Erythroblast (primary cell): ENCODE results near the gene TDRD1.

Experiments
- DNase-seq, 2 experiments: peaks; one replicate each; lab custom pipeline; 2025; lab: John Stamatoyannopoulos, UW
- GATA1 ChIP-seq: IDR thresholded peaks from 2 replicates; pipeline ENCODE4 v1.6.1; 2011; ENCODE audit warnings: low read depth, mild to moderate bottlenecking, control low read depth, low read length, moderate library complexity
- POLR2A ChIP-seq: IDR thresholded peaks from 2 replicates; pipeline ENCODE4 v1.6.1; 2011; ENCODE audit warnings: mild to moderate bottlenecking, low read length

TDRD1 gene

DNA sequence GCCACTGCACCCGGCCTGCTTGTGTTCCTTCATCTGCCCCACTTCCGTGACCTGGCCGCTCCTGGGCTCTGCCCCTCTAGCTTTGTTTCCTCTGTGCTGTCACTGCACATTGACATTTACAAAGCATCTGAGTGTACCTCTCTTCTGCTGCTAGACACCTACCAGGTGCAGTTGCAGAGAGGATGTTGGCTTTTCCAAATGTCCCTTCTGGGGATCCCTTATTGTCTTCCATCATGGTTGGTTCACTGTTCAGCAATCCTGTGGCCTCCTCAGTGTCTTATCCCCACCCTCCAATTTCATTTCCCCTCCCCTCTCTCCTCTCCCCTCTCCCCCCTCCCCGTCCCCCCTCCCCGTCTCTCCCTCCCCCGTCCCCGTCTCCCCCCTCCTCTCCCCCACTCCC is 73.7 kb downstream of the TDRD1 start:
- no peak for DNase-seq
- TF ChIP-seq GATA1 (no peak), POLR2A (no peak)

DNA sequence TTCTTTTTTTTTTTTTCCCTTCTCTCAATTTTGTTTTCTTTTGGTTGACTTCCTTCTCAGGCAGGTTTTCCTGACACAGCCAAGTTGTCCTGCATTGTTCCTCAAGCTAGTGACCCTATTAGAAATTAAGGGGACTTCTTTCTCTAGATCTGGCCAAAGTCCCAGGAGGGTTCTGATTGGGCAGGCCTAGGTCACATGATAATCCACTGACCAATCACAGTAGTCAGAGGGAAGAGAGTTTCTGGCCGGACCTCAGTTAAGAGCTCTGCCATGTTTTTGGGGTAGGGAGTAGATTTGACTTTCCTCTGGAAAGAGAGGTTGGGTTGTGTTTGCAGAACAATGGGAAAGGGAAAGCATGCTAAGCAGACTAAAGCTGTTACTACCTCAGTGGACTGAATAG is 76.1 kb downstream of the TDRD1 start:
- TF ChIP-seq GATA1 (no peak), POLR2A (no peak)
- DNase-seq, result no peak

DNA sequence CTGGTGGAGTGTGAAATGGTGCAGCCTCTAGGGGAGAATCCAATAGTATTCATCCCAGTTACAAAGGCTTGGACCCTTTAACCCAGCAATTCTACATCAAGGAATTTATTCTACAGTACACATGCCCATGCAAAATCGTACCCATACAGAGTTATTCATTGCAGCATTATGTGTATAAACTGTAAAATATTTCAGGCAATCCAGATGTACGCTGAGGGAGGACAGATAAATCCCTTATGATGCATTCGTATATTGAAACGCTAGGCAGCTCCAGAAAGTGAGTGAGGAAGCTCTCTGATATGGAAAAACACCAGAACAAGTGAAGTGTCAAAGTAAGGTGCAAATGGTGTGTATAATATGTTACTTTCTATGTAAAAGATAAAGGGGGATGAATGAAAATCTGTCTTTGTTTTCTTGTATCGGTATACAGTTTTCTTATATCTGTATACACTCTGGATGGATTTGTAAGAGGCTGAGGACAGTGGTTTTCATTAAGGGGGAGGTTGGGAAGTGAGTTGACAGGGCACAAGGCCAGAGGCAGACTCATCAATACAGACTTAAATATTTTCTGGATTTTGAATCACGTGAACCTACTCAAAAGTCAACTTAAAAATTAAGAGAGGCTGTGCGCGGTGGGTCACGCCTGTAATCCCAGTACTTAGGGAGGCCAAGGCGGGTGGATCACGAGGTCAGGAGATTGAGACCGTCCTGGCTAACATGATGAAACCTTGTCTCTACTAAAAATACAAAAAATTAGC is 77.0 kb downstream of the TDRD1 start:
- TF ChIP-seq POLR2A (no peak), GATA1 (no peak)

DNA sequence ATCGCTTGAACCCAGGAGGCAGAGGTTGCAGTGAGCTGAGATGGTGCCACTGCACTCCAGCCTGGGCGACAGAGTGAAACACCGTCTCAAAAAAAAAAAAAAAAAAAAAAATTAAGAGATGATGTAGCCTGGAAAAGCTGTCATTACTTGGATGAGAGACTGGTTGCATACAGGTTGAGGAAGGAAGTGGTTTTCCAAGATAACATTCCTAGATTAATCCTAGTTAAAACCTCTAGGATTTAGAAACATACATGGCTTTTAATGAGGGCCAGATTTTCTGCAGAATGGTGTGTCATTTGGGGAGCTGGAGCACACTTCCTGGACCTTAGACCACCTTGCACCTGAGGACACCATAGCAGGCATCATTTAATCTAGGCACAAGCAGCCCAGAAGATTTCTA is 77.7 kb downstream of the TDRD1 start:
- no peak for TF ChIP-seq GATA1
- no peak for TF ChIP-seq POLR2A
- no peak for DNase-seq

More for the DNA sequence above, 77.0 kb downstream of the TDRD1 start:
- no peak for DNase-seq

DNA sequence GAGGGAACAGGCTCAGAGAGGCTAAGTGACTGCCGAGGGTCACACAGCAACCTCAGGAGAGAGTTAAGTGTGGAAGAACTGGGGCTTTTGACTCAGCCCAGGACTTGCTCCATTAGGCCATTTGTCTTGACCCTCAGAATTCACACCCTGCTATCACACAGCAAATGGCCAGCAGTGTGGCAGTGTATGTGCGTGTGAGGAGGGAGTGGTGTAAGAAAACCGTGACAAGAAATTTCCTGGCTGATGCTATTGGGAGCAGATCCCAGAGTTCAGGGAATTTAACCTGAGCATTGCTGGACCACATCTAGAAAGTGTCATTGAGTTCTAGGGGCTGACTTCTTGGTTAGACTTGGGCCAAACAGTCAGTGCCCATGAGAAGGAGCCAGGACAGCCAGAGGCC is 78.3 kb downstream of the TDRD1 start:
- TF ChIP-seq GATA1 (no peak), POLR2A (no peak)
- DNase-seq, result no peak

DNA sequence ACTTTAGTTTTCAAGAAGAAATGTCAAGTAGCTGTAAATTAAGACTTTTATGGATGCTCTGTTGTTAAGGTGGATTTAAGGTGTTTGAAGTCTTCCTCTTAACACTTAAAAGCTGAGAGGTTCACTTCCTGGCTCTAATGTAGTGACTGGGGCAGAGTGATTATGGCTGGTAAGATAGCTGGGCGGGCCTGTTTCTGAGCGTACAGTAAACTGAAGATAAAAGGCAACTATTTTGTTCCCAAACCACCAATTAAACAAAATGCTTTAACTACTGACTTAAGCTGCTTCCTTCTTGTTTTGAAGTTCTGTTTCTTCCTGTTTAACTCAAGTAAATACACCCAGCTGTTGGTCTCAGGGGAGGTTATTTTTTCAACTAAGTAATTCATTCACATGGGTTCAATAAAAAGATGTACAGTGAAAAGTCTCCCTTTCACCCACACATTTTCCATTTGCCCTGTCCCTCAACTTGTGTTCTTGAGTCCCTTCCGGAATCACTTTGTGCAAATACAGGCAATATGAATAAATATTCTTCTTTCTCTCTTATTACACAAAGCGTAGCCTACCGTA is 79.2 kb downstream of the TDRD1 start:
- peak; percentile 20 to 23 for DNase-seq
- no peak for TF ChIP-seq GATA1
- TF ChIP-seq POLR2A, result peak; percentile 19

DNA sequence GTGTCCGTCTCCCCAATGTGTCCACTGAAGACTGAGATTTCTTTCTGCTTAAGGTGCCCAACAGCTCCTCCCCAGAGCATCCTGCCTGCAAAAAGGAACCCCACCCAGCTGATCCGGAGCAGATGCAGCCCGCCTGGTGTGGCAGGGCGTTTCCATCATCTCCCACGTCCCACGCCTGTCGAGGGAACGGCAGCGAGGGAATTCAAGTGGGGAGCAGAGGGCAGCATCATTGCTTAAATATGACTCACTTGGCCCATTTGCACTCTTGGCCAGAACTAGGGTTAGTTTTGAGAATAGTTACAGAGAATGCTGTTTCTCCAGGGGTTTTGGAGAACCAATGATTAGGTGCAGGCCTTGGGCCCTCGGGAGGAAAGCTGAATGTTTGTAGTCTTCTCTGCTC is 80.7 kb downstream of the TDRD1 start:
- TF ChIP-seq GATA1, result no peak
- no peak for TF ChIP-seq POLR2A
- no peak for DNase-seq

DNA sequence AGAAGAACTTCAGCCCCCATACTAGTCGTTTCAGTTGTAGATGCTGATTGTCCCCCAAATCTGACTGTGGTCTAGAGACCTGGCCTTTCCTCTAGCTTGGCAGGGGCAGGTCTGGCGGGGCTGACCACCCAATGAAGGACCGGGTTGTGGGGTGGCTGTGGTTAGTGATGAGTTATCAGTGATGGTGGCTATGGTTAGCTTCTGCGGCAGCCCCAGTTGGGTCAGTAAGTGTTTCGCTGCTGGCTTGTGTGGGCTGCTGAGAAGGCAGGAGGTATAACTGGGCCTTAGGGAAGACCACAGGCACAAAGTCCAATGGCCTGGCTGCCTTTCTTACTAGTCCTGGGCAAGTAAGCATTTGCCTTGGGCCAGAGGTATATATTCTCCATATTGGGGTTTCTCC is 81.2 kb downstream of the TDRD1 start:
- TF ChIP-seq POLR2A, result no peak
- no peak for TF ChIP-seq GATA1
- DNase-seq, result no peak

DNA sequence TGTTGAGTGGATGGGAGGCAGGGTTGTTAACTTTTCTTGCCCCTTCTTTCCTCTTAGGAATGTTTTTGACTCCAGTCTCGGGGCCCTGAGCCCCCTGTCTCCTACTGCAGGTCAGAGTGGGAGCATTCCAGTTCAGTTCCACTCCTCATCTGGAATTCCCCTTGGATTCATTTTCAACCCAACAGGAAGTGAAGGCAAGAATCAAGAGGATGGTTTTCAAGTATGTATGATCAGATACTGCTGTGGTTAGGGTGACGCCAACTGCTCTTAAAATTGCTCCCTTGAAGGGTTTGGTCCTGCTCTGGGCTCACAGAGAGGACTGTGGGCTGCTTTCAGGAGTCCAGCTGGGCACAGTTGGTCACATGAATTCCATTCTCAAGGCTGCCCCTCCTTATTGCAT is 81.9 kb downstream of the TDRD1 start:
- no peak for DNase-seq

DNA sequence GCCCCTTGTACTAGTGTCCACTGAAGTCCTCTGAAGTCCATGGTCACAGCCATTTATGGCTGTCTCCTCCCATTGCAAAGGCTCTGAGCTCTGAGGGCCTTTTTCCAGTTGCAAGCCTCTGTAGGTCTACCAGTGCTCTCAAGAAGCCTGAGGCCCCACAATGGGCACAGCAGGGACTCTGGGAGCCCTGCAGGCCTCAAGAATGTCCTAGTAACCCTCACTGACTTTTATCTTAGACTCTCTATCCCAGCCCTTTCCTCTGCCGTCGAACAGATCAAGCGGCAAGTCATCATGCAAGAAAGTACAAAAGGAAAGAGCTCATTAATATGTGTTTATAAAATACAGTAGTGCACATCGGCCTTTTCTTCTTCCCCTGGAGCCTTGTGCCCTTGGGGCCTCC is 83.3 kb downstream of the TDRD1 start:
- no peak for TF ChIP-seq GATA1
- TF ChIP-seq POLR2A, result no peak
- DNase-seq, result no peak

More for the DNA sequence above, 81.9 kb downstream of the TDRD1 start:
- TF ChIP-seq GATA1, result no peak
- no peak for TF ChIP-seq POLR2A

DNA sequence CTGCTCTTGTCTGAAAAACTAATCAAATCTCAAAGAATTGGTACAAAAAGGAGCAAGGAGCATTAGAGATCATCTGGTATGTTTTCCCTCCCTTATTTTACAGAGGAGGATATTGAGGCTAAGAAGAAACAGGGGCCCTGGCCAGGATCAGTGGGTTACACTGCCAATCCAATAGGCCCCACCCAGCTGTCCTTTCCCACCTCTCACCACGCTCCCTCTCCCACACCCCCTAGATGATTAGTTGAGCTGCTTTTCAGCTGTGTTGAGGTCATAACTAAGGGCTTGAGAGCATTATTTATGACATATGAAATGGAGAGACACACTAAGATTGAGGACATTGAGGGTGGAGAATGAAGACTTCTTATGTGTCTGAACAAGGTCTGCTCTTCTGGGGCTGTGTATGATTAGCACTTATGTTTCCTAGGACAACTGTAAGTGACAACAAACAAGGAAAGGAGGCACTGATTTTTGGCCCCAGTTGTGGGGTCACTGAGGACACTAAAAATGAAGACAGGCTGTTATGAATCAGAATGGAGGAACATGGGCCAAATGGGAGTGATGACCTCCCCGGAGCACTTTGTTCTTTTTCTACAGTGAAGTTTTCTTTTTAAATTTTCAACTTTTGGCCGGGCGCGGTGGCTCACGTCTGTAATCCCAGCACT is 86.4 kb downstream of the TDRD1 start:
- no peak for TF ChIP-seq GATA1
- no peak for TF ChIP-seq POLR2A
- DNase-seq, result peak in 1 of 2 experiments; percentile 15

DNA sequence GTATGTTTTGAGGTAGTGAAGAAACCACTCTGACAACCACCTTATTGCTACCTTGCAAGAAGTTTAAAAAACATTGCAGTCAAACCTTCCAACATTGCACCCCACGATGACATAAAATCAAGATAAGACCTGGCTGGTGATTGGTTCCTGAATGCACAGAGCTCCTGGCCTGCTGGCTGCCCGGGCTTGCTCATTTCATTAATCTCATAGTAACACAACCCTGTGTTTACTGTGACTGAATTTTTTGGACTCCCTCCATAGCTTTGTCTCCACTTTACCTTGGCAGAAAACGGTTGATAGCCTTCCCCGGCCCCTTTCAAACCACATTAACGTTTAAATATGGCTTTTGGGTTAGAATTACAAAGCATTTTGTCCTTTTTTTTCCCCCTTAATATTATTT is 87.4 kb downstream of the TDRD1 start:
- no peak for TF ChIP-seq GATA1
- TF ChIP-seq POLR2A, result no peak

DNA sequence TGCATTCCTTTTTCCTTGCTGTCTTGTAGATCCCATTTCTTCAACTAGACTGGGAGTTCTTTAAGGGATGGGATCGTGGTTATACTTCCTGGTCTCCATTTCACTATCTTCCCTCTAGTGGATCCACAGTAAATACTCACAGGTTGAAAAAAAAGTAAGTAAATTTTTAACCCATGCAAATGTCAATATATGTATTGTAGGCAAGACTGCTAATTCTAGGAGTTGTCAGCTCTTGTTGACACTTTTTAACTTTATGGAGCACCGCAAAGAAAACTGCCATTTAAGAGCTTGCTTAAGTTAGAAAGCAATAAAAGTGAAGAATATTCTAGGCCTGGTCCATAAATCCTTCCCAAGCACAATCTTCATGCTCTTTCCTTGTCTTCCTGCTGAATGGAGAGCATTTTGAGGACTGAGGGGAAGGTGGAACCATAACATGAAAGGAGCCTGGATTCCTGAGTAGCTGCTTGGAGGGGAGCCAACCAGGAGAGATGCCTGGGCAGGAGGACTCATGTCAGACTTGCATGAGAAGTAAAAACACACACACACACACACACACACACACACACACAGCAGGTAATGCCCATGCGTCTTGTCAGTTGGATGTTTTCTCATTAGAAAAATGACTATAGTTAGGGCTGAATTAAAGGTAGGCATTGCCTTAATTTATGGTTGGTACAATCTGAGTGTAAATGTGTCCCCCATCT is 92.1 kb downstream of the TDRD1 start:
- TF ChIP-seq POLR2A (no peak), GATA1 (no peak)
- DNase-seq, result no peak

More for the DNA sequence above, 87.4 kb downstream of the TDRD1 start:
- peak; percentile 45 to 63 for DNase-seq

DNA sequence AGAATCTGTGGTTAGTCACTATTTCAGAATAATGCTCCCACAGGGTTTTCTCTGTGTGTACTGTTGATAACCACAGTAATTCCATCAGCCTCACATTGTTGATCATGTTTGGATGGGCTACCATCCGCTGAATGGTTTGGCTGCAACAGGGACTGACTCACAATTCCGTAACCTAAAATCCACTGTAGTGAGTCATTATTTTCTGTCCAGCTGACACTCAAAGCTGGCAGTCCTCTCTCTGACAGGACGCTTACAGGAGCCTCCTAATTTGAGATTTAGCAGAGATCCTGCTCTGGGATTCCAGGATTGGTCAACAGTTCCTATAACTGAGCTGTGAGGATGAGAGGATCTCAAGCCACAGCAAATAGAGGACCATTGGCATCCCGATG is 92.6 kb downstream of the TDRD1 start:
- DNase-seq, result no peak
- TF ChIP-seq POLR2A (no peak), GATA1 (no peak)
